Measurements from ENCODE around the gene CTNNA3.
"Not testable (repeated sequence)": the region's sequence is repeated elsewhere in the genome, so short reads cannot be mapped to it uniquely, and the experiment has no call there.

The CTNNA3 gene

DNA sequence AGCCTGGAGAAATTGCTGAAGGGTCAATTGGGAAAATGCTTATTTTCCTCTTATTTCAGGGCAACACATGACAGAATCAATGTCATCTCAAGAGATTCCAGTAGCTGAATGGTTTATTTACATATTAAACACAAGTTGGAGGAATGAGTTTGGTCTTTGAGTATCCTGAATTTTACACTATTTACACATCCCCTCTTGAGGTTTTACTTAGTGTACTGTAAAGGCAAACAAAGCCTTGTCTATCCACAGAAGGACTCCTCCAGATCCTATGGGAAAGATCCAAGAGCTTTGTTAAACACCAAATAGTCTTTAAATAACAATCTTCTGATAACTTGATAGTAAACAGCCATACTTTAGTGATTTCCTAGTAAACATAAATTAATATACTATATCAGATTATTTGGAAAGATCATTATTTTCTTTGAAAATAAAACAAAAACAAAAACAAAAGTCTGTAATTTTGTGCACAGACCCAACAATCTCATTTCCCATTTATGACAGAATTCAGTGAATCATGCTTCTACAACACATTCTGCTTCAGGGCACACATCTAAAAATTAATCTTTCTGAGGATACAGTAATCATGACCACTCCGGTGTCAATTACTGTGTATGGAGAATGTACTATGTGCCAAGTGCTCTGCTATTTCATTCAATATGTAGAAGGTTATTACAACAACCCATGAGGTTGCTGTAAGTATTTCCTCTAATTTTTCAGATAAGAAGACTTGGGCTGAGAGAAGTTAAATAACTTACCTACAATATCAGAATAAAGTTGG is 1345.2 kb downstream of the CTNNA3 start:
- no peak for DNase-seq (ENCODE audit: extremely low read depth in 1 of 2, low read depth in 1 of 2)

DNA sequence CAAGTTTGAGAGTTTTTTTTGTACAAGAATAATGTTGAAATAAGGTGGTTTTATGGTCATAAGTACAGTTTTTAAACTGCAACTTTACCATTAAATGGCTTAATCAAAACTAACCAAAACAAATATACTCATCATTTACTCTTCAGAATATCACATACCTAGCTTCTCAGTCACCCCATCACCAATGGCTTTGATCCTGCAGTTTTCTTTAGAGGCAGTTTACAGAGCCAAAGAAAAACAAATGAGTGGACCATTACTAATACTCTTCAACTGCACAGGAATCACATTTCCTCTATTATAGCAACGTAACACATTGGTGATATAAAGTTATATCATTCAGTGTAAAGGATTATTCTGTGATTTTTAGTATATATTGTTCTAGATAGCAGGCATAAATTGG is 1346.3 kb downstream of the CTNNA3 start:
- no peak for DNase-seq (ENCODE audit: extremely low read depth in 1 of 2, low read depth in 1 of 2)

DNA sequence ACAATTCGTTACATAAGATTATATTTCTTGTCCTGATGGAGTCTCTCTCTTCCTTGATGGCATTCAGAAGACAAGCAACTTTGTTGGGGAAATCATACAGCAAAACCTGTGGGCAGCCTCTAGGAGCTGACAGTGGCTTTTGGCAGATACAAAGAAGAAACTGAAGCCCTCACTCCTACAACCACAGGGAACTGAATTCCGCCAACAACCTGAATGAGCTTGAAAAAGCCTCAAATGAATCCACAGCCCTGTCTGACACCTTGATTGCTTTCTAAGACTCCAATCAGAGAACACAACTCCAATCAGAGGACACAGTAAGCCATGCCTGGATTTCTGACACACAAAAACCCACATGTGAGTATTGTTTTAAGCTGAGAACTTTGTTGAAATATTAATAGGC is 1346.9 kb downstream of the CTNNA3 start:
- DNase-seq (ENCODE audit: extremely low read depth in 1 of 2, low read depth in 1 of 2): no peak

DNA sequence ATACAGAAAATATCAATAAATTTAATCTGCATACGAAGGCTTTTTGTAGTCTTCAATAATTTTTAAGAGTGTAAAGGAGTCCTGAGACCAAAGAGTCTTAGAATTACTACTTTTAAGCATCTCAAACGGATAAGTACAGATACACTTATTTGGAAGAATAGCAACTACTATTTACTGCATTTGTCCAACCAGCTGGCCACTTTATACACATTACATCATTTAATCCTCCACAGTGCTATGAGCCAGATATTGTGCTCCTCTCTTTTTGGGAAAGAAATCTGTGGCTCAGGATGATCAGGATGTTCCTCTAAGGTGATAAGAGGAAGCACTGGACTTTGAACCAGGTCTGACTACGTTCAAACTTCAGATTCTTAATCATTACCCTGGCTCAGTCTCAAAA is 1358.8 kb downstream of the CTNNA3 start:
- no peak for DNase-seq (ENCODE audit: extremely low read depth in 1 of 2, low read depth in 1 of 2)

DNA sequence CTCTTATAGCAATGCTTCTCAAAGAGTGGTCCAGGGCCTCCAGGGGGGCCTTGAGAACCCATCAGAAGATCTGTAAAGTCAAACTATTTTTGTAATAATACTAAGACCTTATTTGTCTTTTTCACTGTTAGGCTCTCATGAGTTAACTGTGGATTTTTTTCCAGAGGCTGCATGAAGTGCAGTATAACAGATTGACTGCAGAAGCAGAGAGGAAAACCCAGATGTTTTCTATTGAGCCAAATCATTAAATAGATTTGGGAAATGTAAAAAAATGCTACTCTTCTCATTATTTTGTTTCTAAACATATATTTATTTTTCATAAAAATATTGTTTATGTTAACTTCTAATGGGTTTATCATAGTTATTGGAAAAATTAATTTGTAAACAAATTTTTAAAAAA is 1359.2 kb downstream of the CTNNA3 start:
- no peak for DNase-seq (ENCODE audit: extremely low read depth in 1 of 2, low read depth in 1 of 2)

DNA sequence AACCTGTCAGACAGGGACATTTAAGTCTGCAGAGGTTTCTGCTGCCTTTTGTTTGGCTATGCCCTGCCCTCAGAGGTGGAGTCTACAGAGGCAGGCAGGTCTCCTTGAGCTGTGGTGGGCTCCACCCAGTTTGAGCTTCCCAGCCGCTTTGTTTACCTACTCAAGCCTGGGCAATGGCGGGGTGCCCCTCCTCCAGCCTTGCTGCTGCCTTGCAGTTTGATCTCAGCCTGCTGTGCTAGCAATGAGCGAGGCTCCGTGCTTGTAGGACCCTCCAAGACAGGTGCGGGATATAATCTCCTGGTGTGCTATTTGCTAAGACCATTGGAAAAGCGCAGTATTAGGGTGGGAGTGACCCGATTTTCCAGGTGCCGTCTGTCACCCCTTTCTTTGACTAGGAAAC is 1360.2 kb downstream of the CTNNA3 start:
- not testable (repeated sequence) for DNase-seq (ENCODE audit: extremely low read depth in 1 of 2, low read depth in 1 of 2)

DNA sequence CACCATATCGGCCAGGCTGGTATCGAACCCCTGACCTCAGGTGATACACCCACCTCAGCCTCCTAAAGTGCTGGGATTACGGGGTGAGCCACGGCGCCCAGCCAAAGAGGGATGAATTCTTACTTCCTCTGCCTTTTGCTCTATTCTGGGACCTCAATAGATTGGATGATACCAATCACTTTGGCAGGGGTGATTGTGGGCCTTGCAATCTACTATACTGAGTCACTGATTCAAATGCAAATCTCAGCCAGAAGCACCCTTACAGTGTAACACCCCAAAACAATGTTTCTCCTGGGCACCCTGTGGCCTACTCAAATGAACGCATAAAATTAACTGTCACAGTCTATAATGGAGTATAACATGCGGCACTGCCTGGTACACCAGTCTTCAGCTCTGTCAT is 1366.8 kb downstream of the CTNNA3 start:
- DNase-seq (ENCODE audit: extremely low read depth in 1 of 2, low read depth in 1 of 2): no peak

DNA sequence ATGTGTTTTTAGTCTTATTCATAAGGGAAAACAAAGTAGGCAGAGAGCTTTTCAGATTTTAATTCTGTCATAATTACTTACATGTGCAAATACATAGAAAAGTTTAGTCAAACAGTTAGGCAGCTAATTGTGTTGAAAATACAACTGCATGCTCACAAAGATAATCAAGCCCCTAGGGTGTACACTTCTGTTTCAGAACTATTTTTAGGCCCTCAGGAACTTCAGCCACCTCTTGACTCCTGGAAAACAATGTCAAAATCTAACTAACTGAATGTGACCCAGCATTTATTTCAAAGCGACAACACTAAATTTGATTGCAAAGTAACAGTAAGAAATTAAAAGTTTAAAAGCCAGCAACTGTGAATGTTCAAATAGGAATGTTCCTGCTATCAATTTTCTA is 1369.1 kb downstream of the CTNNA3 start:
- no peak for DNase-seq (ENCODE audit: extremely low read depth in 1 of 2, low read depth in 1 of 2)

DNA sequence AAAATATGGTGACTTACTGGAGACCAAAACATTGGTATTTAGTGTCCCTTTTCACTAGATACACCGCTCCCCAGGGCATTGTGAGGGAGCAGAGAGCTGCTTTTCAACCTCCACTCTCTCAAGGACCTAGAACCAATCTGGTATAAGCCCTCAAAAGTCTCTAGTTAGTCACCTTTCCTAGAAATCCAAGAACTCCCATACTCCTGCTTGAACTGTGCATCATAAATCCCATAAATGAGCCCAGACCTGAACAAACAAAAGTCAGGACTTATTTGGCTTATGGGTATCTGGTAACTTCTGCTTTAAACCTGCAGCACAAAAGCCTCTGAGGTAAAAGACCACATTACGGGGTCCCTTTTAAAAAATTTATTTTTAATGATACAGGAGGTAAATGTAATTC is 1373.2 kb downstream of the CTNNA3 start:
- DNase-seq (ENCODE audit: extremely low read depth in 1 of 2, low read depth in 1 of 2): no peak

DNA sequence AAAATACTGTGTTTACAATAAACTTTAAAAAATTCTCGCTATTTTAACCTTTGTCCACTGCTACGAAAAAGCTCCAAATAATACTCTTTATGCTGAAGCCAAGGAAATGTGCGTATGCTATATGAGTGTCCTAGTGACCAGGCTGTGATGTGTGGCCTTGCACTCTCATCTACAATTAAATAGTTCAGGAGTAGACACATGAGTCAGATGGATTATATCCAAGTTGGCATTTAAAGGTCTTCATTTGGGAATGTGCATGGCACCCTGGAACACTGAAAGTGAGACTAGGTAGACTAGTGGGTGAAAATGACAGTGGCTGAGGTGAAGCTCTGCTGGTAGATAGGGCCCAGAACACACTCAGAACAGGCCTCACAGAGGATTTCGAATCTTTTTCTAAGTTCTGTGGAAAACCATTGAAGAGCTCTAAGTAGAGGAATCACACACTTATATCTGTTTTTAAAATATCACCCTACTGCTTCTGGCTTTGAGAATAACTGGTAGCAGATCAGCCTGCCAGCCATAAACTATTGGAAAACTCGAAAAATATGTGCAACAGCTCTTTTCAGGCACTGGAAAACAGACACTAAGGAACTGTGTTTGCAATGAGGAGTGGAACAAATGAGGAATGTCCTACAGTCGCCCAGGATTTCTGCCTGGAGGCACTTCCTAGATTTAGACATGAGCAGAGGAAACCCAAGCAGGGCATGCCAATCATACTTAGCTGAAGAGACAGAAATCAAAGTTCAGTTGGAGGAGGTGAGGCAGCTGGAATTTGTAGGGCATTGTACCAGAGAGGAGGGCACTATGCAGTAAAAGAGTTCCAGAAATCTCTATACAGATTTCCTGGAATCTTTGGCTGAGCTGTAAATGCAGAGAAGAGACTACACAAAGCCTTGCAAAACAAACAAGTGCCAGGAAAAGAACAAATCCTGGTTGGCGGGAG is 1374.0 kb downstream of the CTNNA3 start:
- no peak for DNase-seq (ENCODE audit: extremely low read depth in 1 of 2, low read depth in 1 of 2)

DNA sequence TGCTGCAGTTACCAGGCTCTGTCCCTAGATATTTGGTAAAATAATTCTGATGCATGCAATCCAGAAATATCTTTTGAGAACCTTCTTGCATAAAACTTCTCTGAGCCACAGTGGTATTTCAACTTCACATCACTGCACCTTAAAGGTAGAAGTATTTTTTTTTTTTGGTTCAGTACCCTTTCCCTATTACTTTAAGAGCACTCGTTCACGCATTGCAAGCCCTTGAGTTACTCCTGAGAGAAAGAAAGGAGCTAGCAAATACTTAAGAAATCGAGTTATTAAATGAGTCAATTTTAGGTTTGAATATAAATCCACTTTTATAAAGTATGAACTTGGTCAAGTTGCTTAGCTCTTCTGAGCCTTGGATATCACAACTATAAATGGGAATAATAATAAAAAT is 1377.2 kb downstream of the CTNNA3 start:
- no peak for DNase-seq (ENCODE audit: extremely low read depth in 1 of 2, low read depth in 1 of 2)

DNA sequence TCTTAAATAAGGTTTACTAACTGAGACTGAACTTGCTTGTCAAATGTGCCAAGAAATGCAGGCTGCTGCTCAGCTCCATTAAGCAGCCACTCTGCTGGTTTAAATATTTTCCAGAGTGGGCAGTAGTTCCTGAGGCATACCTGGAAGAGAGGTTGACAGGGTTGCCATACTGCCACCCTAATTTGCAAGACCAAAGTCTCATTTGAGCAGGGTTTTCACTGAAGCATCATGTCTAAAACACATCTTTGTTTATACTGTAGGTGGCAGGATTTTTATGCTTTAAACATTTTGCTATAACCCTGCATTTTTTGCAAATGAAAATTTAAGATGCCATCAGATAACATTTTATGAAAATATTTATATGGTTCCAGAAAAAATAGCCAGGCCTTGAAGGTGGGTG is 1388.2 kb downstream of the CTNNA3 start:
- no peak for DNase-seq (ENCODE audit: extremely low read depth in 1 of 2, low read depth in 1 of 2)

DNA sequence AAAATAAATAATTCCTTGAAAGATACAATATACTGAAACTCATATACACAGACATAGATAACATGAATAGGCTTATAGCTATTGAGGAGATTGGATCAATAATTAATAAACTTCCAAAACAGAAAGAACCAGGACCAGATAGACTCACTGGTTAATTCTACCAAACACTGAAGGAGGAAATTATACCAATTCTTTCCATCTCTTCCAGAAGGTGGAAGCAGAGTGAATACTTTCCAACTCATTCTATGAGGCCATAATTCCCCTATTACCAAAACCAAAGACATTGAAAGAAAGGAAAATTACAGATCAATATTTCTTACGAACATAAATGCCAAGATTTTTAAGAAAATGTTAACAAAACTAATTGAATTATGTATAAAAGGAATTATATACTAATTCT is 1394.9 kb downstream of the CTNNA3 start:
- no peak for DNase-seq (ENCODE audit: extremely low read depth in 1 of 2, low read depth in 1 of 2)

DNA sequence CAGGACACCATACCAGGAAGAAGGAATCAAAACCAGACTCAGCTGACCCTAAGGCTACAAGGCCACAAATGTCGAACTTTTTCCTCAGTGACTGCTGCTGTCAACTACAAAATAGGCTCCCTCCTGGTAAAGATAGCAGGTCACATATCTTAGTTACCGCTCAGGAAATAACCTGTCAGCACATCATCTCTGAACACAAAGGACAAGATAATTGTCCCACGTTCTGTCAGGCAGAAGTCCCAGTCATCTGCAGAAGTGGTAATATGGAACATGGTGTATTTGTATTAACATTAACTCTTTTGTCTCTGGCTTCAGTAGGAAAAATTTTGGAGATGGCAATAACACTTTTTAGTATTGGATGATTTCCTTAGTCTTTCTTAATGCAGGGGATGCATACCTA is 1400.4 kb downstream of the CTNNA3 start:
- no peak for DNase-seq (ENCODE audit: extremely low read depth in 1 of 2, low read depth in 1 of 2)

DNA sequence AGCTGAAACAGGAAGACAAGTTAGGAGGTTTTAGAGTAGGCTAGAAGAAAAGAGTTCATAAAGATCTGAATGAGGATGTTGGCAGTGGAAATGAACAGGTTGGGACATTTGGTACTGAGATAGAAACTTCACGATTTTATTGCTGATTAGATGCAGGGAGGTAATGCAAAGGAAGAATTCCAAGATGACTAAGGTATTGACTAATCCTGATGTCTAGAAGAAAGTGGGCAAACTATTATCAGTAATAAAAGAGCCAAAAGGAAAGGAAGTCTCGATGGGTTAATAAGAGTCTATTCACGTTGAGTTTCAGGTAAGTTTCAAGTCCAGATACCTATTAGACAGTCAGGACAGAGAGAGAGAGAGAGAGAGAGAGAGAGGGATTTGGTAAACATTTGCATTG is 1401.5 kb downstream of the CTNNA3 start:
- DNase-seq (ENCODE audit: extremely low read depth in 1 of 2, low read depth in 1 of 2): no peak

DNA sequence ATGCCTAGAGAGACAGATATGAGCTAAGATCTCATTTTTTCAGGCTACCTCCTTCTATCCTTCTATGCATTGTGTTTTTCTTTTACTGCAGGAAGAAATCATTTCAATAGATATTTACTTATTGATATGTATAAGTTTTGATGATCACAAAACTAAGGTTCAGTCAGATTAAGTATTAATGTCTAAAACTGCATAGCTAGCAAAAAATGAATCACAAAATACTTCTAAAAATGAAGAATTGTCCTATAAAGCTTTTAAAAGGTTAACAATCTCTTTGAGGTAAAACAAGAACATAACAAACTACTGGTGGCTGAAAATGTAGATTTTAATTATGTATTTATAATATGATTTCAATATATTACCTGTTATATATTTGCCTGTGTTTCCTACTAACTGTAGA is 1403.1 kb downstream of the CTNNA3 start:
- DNase-seq (ENCODE audit: extremely low read depth in 1 of 2, low read depth in 1 of 2): no peak

DNA sequence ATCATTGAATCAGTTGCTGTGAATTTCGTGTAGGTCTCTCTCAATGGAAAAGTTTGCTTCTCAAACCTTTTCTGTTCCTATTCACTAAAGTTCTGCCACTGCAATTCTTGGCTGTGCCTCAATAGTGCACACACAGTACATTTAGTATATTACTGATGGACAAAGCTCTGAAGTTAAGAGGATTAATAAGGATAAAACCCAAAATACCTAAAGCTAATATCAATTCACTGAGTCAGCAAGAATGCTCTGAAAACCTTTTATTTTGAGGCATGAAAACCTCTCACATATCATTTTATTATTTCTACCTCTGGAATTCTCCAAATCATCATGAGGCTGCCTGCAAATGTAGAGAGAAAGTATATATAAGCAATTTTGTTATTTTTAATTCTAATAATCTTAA is 1403.5 kb downstream of the CTNNA3 start:
- no peak for DNase-seq (ENCODE audit: extremely low read depth in 1 of 2, low read depth in 1 of 2)

DNA sequence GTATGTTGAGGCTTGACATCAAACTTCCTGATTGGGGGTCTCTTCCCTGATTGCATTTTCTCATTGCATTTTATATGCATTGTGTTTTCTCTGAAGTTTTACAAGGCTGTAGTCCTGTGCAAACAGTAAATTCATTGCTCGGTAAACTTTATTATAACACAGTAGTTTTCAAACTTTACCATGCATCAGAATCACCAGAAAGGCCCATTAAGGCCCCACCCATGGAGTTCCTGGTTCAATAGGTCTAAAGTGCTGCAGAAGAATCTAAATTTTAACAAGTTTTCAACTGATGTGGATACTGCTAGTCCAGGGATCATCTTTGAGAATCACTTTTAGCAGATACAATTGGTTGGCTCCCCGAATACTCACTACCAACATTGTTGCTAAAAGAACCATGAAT is 1404.9 kb downstream of the CTNNA3 start:
- DNase-seq (ENCODE audit: extremely low read depth in 1 of 2, low read depth in 1 of 2): no peak

DNA sequence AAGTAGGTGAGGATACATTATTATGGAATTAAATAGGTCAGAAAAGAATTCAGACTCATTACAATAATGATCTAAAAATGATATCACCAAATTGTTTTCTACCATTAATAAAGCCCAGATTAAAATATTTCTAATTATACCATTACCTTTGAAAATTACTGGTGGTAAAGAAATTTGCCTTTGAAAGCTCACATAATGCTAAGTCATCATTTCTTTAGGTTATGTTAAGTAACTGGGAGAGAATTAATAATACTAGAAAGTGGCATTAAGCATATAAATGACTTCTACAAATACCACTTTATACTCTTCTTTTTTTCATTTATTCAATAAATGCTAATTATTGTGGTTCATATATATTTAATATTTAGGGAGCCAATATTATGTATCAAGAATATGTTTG is 1411.4 kb downstream of the CTNNA3 start:
- no peak for DNase-seq (ENCODE audit: extremely low read depth in 1 of 2, low read depth in 1 of 2)

DNA sequence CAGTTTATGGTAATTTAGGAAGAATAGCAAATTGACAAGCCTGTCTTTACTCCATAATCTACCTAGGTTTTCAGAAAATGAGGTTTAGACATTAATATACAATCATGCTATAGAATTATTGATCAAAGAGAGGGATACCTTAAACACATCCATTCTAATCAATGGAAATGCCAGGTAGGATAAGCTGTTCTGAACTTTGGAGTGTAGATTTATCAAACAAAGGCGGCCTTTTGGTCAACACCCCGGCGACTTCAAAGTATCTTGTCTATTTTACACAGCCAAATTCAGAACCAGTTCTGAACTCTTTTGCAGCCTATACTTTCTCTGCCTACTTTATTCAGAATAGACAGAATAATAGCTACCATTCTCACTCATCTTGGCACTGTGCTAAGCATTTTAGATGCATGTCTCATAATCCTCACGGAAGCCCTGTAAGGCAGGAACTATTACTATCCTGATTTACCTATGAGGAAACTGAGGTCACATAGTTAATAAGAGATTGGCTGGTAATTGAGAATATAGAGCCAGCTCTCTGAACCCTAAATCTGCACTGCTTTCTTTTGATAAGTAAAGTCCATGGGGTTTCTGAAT is 1412.0 kb downstream of the CTNNA3 start:
- no peak for DNase-seq (ENCODE audit: extremely low read depth in 1 of 2, low read depth in 1 of 2)

DNA sequence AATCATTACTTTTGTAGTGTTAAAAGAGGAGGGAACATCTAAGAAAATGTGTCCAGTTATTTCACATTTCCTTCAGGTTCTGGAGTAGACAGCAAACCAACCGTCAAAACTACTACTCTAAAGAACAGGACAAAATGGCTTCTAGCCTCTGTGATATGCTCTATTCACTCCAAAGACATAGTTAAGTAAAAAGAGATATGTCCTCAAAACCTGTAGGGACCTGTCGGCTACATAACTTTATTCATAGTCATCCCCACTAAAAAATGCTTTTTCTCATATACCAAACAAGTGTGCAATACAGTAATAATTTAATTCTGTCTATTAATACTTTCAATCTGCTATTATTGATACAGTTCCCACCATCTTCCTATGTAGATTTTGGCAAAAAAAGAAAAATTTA is 1412.9 kb downstream of the CTNNA3 start:
- DNase-seq (ENCODE audit: extremely low read depth in 1 of 2, low read depth in 1 of 2): no peak

DNA sequence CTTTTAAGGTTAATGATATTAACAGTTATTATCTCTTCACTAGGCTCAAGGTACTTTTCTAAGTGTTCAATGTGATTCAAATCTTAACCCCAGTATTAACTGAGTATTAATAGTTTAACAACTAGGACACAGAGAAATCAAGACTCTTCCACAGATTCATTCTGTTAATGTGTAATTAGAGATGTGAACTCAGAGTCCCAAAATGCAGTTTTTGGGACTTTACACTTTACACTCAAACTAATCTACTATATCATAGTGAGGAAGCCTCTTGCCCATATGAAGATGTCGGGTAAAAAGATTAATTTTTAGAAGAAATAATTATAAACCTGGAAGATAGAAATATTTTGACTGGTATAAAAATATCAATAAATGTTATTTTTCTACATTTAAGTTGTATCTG is 1414.7 kb downstream of the CTNNA3 start:
- DNase-seq (ENCODE audit: extremely low read depth in 1 of 2, low read depth in 1 of 2): no peak

Measured in stimulated activated CD8-positive, alpha-beta memory T cell treated with anti-CD3 and anti-CD28 coated beads, Interleukin-7, amount 100 ng/mL, for 48 hours (primary cell).